GM18511 (cell line): ENCODE measurements around the gene RABL3.
"Not testable (repeated sequence)": the region's sequence is repeated elsewhere in the genome, so short reads cannot be mapped to it uniquely, and the experiment has no call there.

Experiments
- ATAC-seq: cut with Tn5 transposase; IDR thresholded peaks from one replicate; pipeline ENCODE4 v1.9.1; 2021; ENCODE audit warnings: mild to moderate bottlenecking, moderate library complexity; ENCODE audit not compliant: unreplicated experiment

Gene RABL3

DNA sequence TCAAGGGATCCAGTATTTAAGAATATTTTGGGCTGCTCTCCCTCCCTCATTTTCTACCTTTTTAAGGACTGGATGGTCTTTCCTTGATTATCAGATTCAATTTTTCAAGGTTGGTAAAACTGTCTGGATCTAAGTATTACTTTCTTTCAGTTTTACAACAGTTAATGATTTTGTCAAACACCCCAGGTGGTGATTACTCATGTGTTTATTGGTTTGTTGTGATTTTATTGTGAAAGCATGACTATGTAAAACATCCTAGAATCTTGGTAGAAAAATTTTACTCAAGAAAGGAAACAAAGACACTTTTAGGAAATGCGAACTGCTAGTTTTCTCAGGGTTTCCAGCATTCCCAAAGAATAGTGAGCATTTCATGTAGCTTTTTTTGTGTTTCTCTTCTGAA, 7.5 kb upstream of the RABL3 start:
- ATAC-seq, result no peak

DNA sequence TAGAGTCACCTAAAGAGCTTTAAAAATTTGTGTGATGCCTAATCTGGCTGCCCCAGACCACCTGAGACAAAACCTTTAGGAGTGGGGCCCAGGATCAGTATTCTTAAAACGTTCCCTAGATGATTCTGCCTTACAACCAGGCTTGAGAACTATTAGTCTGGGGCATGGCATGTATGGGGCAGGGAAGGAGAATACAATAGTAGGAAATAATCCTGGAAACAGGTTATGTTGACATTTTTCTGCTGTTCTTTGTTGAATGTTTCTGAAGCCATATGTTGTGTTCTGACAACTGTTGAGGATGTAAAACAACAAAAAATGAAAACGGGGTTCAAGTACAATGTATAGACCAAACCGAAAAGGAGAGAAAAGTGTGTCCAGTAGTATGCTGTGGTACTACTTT, 3.1 kb upstream of the RABL3 start:
- ATAC-seq, result no peak

DNA sequence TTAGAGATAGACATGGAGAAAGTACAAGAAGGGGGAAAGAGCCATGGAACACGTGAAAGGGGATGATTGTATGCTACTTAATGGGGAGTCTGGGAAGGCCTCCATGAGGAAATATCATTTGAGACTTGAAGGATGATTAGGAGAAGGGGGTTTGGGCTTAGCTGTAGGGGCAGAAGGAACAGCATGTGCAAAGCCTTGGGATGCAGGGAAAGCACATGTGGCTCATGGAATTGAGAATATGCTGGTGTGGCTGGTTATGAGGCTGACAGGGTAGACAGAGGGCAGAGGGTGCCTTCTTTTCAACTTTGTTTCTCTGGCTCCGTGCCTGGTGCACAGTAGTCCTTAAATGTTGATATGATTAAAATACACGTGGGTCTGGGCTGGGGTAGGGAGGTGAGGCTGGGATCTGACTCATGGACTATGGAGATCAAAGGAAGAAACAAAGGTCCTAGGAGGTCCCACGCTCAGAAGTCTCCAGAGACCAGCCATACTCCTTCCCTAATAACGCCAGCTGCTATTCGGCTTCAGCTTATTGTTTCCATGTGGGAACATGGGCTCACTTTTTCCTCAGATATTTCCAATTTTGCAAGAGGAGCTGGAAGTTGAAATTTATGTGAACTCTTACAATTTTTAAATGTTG, 1.4 kb upstream of the RABL3 start:
- ATAC-seq, result no peak

DNA sequence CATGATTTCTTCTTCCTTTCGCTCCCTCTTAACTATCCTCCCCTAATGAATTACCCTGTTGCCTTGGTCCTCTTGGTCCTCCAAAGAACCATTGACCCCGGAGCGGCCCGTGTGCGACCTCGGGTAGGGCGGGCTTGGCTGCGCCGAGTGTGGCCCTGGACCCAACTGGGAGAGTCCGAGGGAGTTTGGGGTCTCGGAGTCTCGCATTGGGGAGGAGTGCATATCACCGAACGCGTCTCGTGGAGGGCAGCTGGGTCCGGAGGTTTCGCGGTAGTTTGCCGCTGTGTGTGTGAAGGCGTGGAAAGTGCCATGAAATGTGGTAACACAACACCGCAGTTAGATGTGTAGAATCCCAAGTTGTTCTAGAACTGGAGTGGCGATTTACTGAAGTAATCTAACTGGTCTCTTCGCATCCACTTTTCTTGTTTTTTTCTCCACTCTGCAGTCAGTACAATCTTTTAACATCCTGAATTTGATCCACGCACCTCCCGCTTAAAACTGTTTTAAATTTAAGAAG, 591 bp upstream of the RABL3 start:
- peak; percentile 32 for ATAC-seq

DNA sequence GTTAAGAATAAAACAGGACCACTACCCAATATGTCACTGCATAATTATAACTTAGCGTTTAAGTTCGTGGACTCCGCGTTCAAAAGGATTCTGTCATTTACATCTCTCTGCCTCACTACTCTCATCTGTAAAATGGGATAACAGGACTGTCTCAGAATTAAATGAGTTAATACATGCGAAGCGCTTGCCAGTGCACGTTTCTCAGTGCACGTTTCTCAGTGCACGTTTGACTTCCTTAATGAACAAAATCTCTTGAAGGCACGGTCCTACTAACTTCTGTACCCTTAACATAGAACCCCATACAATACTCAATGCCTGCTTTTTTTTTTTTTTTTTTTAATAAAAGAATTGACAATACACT, 499 bp downstream of the RABL3 start:
- peak; percentile 17 for ATAC-seq

DNA sequence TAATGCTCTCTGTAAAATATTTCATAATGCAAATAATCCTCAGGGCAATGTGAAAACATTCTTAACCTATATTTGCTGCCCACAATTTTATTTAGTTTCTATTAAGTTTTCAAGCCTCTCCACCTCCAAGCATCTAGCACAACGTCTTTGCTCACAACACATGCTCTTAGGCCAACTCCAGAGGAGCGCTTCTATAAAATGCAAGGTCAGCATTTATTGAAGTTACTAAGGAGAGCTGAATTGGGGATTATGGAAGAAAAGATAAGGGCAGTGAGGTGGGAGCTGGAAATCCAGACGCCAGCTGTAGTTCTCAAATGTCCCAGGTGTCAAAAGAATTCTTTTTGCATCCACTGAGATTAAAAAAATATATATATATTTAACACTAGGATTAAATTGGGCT, 996 bp downstream of the RABL3 start:
- ATAC-seq, result no peak

DNA sequence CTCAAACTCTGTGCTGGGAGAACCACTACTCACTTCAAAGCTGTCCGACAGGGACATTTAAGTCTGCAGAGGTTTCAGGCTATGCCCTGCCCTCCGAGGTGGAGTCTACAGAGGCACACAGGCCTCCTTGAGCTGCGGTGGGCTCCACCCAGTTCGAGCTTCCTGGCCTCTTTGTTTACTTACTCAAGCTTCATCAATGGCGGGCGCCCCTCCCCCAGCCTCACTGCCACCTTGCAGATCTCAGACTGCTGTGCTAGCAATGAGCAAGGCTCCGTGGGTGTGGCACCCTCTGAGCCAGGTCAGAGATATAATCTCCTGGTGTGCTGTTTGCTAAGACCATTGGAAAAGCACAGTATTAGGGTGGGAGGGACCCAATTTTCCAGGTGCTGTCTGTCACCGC, 4.3 kb downstream of the RABL3 start:
- not testable (repeated sequence) for ATAC-seq

DNA sequence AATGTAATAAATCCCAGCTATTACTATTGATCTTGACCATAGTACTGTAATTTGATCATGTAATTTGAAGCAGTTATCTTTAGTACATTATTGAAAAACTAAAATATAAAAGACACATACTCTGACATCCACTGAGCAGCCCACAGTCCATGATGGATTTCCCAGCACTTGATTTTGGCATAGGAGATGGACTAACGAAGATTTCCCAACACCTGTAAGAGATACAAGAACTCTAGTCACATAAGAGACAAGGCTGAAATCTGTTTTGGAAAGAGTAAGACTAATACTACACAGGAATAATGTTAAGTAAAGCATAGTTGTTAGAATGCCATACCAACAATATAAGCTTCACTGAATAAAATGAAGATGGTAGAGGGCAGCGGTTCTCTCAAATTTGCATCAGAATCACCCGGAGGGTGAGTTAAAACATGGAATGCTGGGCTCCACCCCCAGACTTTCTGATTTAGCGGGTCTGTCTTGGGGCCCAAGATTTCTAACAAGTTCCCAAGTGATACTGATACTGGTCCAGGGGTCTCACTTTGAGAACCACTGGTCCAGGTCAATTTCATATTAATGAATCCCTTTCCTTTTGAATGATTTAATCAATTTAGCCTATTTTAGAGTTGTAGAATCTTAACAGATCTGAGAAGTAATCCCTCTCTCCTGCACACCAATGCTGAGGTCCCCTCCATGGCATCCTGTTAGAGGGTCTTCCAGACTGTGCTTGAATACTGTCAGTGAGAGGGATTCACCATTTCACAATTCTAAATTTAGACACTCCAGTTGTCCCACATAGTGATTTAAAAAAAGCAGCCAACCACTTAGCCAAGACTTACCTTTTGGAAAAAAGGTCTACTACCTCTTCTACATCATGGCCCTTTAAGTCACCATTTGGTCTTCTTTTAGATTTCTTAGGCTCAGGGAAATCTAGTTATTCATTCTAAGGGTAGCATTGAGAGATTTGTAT, 11.5 kb downstream of the RABL3 start:
- ATAC-seq, result no peak

DNA sequence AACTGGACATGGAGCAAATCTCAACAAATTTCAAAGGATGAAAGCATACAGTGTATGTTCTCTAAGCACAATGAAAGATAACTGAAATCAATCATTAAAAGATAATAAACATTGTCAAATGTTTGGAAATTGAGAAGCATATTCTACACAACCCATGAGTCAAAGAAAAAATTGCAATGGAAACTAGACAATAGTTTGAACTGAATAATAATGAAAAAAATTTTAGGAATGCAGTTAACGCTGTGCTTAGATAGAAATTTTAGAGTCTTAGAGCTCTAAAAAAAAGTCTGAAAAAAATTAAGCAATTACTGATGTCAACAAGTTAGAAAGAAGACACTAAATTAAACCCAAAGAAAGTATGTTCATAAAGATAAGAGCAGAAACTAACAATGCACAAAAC, 15.5 kb downstream of the RABL3 start:
- ATAC-seq, result no peak

DNA sequence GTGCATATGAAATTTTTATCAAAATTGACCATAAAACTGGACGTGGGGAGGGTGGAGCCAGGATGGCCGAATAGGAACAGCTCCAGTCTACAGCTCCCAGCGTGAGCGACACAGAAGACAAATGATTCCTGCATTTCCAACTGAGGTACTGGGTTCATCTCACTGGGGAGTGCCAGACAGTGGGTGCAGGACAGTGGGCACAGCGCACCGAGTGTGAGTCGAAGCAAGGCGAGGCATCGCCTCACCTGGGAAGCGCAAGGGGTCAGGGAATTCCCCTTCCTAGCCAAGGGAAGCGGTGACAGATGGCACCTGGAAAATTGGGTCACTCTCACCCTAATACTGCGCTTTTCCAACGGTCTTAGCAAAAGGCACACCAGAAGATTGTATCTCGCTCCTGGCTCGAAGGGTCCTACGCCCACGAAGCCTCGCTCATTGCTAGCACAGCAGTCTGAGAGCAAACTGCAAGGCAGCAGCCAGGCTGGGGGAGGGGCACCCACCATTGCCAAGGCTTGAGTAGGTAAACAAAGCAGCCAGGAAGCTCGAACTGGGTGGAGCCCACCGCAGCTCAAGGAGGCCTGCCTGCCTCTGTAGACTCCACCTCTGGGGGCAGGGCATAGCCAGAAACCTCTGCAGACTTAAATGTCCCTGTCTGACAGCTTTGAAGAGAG, 23.0 kb downstream of the RABL3 start:
- ATAC-seq, result peak; percentile 56

DNA sequence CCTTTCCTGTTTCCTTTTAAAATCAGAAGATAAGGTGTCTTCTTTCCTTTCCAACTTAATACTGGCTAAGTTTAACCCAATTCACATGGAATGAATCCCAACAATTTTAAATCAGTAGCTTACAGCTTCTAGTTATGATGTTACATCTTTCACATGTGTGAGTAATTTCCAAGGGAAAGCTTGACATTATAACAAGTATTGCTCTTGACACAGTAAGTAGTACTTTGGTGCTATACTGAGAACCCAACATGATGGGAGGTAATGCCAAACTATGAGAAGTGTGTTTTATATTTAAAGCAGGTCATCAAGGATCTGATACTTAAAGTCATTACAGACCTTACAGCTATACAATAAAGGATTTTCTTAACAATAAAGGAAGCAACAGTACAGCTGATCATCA, 29.1 kb downstream of the RABL3 start:
- ATAC-seq, result no peak

DNA sequence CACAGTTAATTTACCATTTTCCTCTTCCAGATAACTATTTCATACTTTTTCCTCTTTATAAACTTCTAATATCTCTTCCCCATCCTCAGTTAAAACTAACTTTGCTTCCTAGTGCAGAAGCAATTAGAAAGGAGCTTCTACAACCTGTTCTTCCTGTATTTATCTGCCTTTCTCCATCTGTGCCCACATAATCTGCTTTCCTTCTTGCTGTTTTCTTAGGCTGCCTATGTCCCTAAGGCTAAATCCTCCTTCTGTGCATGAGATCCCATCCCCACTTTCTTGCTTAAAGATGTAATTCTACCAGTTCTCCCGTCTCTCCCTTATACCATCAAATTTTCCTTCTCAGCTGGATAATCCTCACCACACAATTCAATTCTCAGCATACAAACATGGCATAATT, 31.9 kb downstream of the RABL3 start:
- no peak for ATAC-seq

DNA sequence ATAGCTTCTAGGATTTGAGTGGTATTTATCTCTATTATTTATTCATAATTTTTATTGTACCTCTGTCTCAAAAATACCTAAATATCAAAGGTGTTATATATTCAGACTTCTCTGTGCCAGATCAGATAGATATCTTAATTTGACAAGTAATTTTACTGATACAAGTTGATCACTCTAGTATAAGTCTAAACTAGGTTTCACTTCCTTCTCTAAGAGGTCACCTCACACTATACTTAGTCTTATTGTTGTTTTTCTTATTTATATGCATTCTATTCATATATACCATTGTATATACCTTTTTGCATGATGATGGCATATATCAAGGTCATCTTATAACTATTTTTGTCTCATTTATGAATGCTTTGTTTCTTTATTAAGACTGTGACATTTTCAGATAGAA, 33.9 kb downstream of the RABL3 start:
- peak; percentile 92 for ATAC-seq

DNA sequence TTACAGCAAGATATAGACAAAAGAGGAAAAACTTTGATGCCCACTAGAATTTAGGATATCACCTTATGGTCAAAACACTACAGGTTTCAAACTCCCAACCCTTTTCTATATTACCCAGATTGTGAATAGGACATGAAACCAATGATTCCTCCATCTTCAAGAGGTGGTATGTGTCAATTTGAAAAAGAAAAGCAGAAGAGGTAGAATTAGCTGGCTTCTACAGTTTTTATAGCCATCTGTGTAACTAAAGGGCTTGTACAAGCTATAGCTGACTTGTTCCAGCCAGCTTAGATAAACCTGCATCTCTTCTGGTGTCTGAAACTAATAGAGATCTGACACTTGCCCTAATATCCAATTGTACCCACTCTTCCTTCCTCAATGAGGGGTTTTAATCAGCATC, 35.4 kb downstream of the RABL3 start:
- no peak for ATAC-seq

DNA sequence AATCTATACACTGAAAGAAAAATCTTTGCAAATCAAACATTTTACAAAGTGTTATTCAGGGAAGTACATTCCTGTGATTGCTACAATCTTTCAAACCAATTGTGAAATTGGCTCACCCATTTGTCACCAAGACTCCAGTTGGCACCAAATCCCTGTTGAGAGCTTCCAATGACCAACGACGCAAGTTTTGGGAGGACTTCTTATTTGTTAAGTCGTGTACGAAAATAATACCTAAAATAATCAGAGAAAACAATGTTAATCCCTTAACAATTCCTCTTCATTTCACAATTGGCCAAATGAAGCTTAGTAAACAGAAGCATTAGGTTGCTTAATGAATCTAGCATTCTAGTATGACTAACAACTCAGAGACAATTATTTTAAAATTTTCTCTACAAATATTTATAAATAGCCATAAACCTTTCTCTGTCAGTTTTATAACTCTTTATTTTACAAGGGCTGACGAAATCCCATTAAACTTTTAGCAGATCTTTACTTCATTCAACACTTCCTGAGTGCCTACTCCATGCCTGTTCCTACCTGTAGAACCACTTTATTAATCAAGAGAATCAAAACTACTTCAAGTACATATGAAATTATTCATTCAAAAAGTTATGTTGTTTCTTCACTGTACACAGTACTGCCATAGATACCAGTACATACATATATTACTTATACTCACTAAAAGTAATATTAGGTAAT, 36.3 kb downstream of the RABL3 start:
- no peak for ATAC-seq

DNA sequence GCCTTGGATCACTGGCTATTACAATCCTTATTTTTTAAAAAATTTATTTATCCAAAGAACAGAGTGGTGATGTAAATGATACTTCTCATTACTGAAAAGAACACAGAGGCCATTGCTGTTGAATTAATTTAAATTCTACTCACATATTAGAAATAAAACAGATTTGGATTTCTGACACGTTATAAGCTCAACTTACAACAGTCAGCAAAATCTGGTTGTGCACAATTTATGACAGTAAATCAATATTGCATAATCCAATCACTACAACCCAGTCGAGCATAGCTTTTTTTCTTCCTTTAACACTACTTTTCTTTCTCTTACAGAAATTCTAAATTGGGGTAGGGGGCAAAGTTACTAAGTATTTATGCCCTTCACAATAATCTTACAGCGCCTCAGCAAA, 43.0 kb downstream of the RABL3 start:
- no peak for ATAC-seq

DNA sequence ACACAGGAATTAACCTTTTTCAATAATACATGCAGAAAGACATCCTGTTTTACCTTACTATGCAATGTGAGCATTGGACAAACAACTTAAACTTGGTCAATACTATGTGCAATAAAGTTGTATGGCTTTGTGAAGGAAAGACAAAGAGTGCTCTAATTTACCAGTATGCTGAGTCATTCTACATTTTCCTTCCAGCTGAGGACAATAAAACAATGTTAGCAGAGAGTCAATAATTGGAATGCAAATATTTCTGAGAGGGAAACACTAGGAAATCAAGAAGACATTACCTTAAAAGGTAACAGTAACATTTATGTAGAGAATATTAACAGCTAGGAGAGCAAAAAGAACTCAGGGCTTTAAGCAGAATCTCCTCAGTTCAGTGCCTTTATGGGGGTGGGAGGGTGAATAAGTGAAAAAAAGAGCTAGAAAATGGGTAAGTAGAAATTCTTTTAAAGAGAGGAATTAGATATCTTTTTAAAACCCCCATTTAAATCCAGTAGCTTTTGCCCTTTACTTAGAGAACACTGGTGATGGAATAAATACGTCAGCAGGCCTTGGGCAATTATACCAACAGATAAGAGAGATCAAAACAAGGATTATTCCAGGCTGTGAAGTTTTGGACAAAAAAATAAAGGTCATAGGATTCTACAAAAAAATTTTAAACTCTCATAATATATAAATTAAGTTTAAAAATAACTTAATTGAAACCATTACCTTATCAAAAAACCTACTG, 48.7 kb downstream of the RABL3 start:
- ATAC-seq, result no peak

DNA sequence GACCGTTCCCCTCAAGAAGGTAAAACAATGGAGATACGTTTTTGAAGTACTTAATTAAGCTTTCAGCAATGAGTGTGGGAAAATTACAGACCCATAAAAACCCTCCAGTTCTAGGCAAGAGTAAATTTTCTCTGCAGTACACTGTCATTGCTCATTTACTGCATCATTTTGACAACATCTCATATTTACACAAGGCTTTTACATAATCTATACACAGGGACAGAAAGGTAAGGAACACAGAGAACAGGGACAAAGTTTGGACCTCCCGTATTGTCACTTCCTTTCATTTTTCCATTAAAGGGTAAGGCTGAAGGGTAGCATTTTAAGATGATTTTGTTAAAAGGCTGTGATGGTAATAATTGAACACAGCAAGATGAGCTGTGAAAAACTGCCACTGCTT, 52.9 kb downstream of the RABL3 start:
- ATAC-seq, result no peak

DNA sequence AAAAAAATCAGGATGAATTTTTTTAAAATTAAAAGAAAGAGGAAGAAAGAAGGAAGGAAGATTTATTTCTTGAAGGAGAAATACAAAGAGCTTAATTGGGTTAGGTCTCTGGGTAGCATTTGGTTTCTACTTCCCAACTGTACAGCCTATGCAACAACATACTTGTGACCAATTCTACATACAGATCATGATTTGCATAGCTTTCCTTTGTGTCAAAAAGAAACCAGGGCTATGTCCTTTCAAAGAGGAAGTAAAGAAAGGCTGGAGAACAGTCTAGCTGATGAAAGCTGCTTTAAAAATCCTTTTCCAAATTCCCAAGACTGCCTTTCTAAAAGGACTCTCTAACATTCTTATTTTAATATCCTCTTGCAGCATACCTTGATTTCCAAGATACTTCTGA, 54.2 kb downstream of the RABL3 start:
- ATAC-seq, result peak; percentile 98

DNA sequence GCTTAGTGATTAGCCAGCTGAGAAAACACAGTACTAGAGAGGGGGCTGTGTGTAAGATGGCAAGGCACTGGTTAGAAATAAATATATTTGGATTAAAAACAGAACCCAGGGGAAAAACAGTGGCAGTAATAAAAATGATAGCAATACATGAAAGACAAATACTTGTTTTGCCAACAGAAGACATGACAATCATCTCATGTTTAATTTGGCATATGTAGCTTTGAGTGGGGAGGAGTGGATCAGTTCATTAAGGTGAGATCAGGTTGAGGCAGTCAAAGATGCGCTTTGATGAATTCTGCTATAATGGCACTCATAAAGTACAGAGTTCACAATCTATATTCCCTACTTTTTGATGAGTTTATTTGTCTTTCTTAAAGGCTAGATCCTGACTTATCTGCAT, 56.9 kb downstream of the RABL3 start:
- ATAC-seq, result no peak
